ENCODE data around the gene XXYLT1. TPM values are rescaled to one million over a fixed set of nuclear protein-coding genes. Genes with fewer than 3 reads are reported as not detected.
"Not testable (repeated sequence)": the region's sequence is repeated elsewhere in the genome, so short reads cannot be mapped to it uniquely, and the experiment has no call there.

The XXYLT1 gene
- total RNA-seq, 1 experiment from 2014 or later, result 53.9 TPM

DNA sequence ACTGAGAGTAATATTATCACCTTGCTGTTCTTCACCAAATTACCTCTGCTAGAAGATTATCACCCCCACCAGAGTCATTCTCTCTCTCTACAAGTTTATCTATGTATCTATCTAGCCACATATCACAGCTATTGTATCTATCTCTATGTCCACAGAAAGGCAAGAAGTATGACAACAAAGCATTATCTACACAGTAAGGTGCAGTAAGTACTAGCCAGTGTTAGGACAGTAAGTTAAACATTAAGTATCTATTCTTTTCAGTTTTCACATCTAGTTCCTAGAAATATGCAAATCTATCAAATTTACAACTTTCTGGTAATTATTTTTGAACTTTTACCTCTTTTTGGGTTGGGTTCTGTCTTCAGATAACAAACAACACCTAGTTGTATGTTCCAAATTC lies 26.5 kb upstream of the XXYLT1 start:
- no TSS peak for BruUV-seq (replicated peaks)
- no peaks in the 10 kb centered on the region for H3K9me3 ChIP-seq (ENCODE audit: low read depth, low read length, poor library complexity, severe bottlenecking)
- H3K27me3 ChIP-seq (replicated peaks; ENCODE audit: insufficient read depth, low read depth, low read length, poor library complexity), result no peaks in the 10 kb centered on the region
- CTCF ChIA-PET, result no interaction called here
- no peak overlapping the region for H3K27ac ChIP-seq (ENCODE audit: low read depth, low read length, poor library complexity, severe bottlenecking)
- TF ChIP-seq, protein P1, sequence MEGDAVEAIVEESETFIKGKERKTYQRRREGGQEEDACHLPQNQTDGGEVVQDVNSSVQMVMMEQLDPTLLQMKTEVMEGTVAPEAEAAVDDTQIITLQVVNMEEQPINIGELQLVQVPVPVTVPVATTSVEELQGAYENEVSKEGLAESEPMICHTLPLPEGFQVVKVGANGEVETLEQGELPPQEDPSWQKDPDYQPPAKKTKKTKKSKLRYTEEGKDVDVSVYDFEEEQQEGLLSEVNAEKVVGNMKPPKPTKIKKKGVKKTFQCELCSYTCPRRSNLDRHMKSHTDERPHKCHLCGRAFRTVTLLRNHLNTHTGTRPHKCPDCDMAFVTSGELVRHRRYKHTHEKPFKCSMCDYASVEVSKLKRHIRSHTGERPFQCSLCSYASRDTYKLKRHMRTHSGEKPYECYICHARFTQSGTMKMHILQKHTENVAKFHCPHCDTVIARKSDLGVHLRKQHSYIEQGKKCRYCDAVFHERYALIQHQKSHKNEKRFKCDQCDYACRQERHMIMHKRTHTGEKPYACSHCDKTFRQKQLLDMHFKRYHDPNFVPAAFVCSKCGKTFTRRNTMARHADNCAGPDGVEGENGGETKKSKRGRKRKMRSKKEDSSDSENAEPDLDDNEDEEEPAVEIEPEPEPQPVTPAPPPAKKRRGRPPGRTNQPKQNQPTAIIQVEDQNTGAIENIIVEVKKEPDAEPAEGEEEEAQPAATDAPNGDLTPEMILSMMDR (conservative IDR thresholded peaks at IDR 0.05; ENCODE audit: low read depth, low read length), result no peak
- TF ChIP-seq EZH2 (IDR thresholded peaks at IDR 0.05; ENCODE audit: borderline replicate concordance, low read depth, low read length, poor library complexity, severe bottlenecking), result no peak
- intact Hi-C loops (cut with micrococcal nuclease; ENCODE audit: unreplicated experiment), result no loop called here
- no peak for DNase-seq (ENCODE audit: low spot score)
- POLR2A ChIA-PET (ENCODE audit: low non-redundant PET), result no interaction called here
- no peaks in the 10 kb centered on the region for H3K4me1 ChIP-seq (ENCODE audit: insufficient read depth, low read length, poor library complexity, severe bottlenecking)
- no peak overlapping the region for H3K4me3 ChIP-seq (ENCODE audit: low read depth, low read length, poor library complexity, severe bottlenecking)
- peaks cover 8% of the 10 kb centered on the region for H3K36me3 ChIP-seq (ENCODE audit: insufficient read depth, low read length, poor library complexity, severe bottlenecking)

DNA sequence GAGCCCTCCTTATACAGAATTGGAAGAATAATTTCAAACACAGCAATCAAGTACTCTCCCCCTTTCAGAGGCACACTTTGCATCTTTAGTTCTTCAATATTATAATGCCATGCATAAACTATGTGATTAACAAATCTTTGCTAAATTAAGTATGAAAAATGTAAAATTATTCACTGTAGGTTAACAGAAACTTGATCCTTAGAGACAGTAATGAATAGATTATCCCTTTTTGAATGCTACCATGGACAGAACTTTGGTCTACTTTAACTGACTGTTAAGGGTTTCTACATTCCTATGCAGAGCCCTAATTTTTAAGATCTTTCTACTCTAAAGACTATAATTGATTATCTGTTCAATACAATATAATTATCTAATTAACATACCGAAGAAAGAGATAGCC lies 25.7 kb upstream of the XXYLT1 start:
- no peaks in the 10 kb centered on the region for H3K4me1 ChIP-seq (ENCODE audit: insufficient read depth, low read length, poor library complexity, severe bottlenecking)
- peaks cover 11% of the 10 kb centered on the region for H3K36me3 ChIP-seq (ENCODE audit: insufficient read depth, low read length, poor library complexity, severe bottlenecking)
- ChIA-PET CTCF (no interaction called here), POLR2A (ENCODE audit: low non-redundant PET) (no interaction called here)
- no peak for TF ChIP-seq EZH2 (IDR thresholded peaks at IDR 0.05; ENCODE audit: borderline replicate concordance, low read depth, low read length, poor library complexity, severe bottlenecking)
- TF ChIP-seq, protein P1 (conservative IDR thresholded peaks at IDR 0.05; ENCODE audit: low read depth, low read length), result no peak
- intact Hi-C loops (cut with micrococcal nuclease; ENCODE audit: unreplicated experiment), result no loop called here
- BruUV-seq (replicated peaks), result no TSS peak
- no peak overlapping the region for H3K27ac ChIP-seq (ENCODE audit: low read depth, low read length, poor library complexity, severe bottlenecking)
- no peak for DNase-seq (ENCODE audit: low spot score)
- H3K9me3 ChIP-seq (ENCODE audit: low read depth, low read length, poor library complexity, severe bottlenecking), result no peaks in the 10 kb centered on the region
- no peak overlapping the region for H3K4me3 ChIP-seq (ENCODE audit: low read depth, low read length, poor library complexity, severe bottlenecking)
- no peaks in the 10 kb centered on the region for H3K27me3 ChIP-seq (replicated peaks; ENCODE audit: insufficient read depth, low read depth, low read length, poor library complexity)

DNA sequence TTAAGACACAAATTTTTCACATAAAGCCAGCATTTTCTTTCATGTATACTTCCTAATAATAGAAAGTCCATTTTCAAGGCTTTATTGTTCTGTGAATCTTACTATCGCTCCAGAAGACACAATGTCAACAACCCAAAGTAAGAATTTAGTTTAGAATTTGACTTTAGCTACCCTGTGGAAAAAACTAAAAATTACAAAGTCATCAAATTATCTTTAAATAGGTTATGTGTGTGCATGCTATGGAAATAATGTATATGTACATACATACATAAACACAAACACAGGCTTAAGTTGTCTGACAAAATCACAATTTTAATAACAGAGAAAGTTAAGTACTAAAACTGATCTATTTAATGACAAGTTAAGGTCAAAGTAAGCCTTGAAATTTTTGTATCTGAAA lies 20.2 kb upstream of the XXYLT1 start:
- no peak for DNase-seq (ENCODE audit: low spot score)
- Histone ChIP-seq H3K9me3 (ENCODE audit: low read depth, low read length, poor library complexity, severe bottlenecking) (no peaks in the 10 kb centered on the region), H3K4me3 (ENCODE audit: low read depth, low read length, poor library complexity, severe bottlenecking) (no peak overlapping the region), H3K27me3 (replicated peaks; ENCODE audit: insufficient read depth, low read depth, low read length, poor library complexity) (no peaks in the 10 kb centered on the region), H3K4me1 (ENCODE audit: insufficient read depth, low read length, poor library complexity, severe bottlenecking) (no peaks in the 10 kb centered on the region), H3K36me3 (ENCODE audit: insufficient read depth, low read length, poor library complexity, severe bottlenecking) (peaks cover 21% of the 10 kb centered on the region), H3K27ac (ENCODE audit: low read depth, low read length, poor library complexity, severe bottlenecking) (no peak overlapping the region)
- ChIA-PET POLR2A (ENCODE audit: low non-redundant PET) (no interaction called here), CTCF (no interaction called here)
- intact Hi-C loops (cut with micrococcal nuclease; ENCODE audit: unreplicated experiment), result no loop called here
- TF ChIP-seq, protein P1 (conservative IDR thresholded peaks at IDR 0.05; ENCODE audit: low read depth, low read length), result no peak
- no peak for TF ChIP-seq EZH2 (IDR thresholded peaks at IDR 0.05; ENCODE audit: borderline replicate concordance, low read depth, low read length, poor library complexity, severe bottlenecking)
- BruUV-seq (replicated peaks), result no TSS peak

DNA sequence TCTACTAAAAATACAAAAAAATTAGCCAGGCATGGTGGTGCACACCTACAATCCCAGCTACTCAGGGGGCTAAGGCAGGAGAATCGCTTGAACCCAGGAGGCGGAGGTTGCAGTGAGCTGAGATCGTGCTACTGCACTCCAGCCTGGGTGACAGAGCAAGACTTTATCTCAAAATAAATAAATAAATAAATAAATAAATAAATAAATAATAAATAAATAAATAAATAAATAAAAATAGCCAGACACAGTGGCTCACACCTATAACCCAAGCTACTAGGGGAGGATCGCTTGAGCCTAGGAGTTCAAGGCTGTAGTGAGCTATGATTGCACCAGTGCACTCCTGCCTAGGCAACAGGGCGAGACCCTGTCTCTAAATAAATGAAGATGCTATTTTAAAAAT lies 19.7 kb upstream of the XXYLT1 start:
- POLR2A ChIA-PET (ENCODE audit: low non-redundant PET); H3K4me3 ChIP-seq (ENCODE audit: low read depth, low read length, poor library complexity, severe bottlenecking); H3K4me1 ChIP-seq (ENCODE audit: insufficient read depth, low read length, poor library complexity, severe bottlenecking); H3K9me3 ChIP-seq (ENCODE audit: low read depth, low read length, poor library complexity, severe bottlenecking); BruUV-seq (replicated peaks); H3K27me3 ChIP-seq (replicated peaks; ENCODE audit: insufficient read depth, low read depth, low read length, poor library complexity); H3K27ac ChIP-seq (ENCODE audit: low read depth, low read length, poor library complexity, severe bottlenecking); CTCF ChIA-PET; DNase-seq (ENCODE audit: low spot score); intact Hi-C loops (cut with micrococcal nuclease; ENCODE audit: unreplicated experiment): not testable (repeated sequence)
- peaks cover 24% of the 10 kb centered on the region for H3K36me3 ChIP-seq (ENCODE audit: insufficient read depth, low read length, poor library complexity, severe bottlenecking)
